T-helper 1 cell treated with Interleukin-12 subunit alpha and Interleukin-12 subunit beta and Interleukin-4 antibody, amounts not matched to agents 30 μg/mL and 1 μg/mL, for 36 hours (primary cell): ENCODE data around the gene AOX1.
"Not testable (repeated sequence)": the region's sequence is repeated elsewhere in the genome, so short reads cannot be mapped to it uniquely, and the experiment has no call there.

Experiments used
- H3K27ac Mint-ChIP-seq: one replicate; pipeline ENCODE4 v1.8.0; 2021; ENCODE audit warnings: mild to moderate bottlenecking, mixed read lengths
- H3K27me3 Mint-ChIP-seq: one replicate; pipeline ENCODE4 v1.8.0; 2021; ENCODE audit warnings: low read depth, mixed read lengths
- H3K36me3 Mint-ChIP-seq: one replicate; pipeline ENCODE4 v1.8.0; 2021; ENCODE audit warnings: low read depth, mixed read lengths
- H3K4me1 Mint-ChIP-seq: one replicate; pipeline ENCODE4 v1.8.0; 2021; ENCODE audit warnings: low read depth, mixed read lengths
- H3K4me3 Mint-ChIP-seq: one replicate; pipeline ENCODE4 v1.8.0; 2021; ENCODE audit warnings: mild to moderate bottlenecking, moderate library complexity, mixed read lengths
- H3K9me3 Mint-ChIP-seq: one replicate; pipeline ENCODE4 v1.8.0; 2021; ENCODE audit warnings: mixed read lengths

The AOX1 gene

DNA sequence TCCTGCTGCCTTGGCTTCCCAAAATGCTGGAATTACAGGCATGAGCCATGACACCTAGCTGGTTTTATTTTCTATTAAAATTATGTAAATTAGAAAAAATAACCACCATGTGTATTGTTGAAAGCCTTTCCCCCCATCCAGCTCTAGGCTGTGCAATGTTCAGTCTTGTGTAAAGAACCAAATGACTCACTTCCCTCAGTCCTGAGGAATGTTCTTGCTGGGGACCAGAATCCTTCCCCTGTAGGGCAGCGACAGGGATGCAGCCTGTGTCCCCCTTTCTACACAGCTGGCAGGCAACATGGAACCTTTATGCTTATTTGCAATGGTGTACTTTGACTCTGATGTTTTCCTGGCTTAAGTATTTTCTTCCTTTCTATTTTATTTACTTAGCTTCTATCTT is 29.4 kb downstream of the AOX1 start:
- Mint-ChIP-seq H3K36me3 (no peaks in the 10 kb centered on the region), H3K4me3 (no peak overlapping the region), H3K27me3 (no peaks in the 10 kb centered on the region), H3K9me3 (no peaks in the 10 kb centered on the region), H3K27ac (no peak overlapping the region), H3K4me1 (peaks cover 13% of the 10 kb centered on the region)

DNA sequence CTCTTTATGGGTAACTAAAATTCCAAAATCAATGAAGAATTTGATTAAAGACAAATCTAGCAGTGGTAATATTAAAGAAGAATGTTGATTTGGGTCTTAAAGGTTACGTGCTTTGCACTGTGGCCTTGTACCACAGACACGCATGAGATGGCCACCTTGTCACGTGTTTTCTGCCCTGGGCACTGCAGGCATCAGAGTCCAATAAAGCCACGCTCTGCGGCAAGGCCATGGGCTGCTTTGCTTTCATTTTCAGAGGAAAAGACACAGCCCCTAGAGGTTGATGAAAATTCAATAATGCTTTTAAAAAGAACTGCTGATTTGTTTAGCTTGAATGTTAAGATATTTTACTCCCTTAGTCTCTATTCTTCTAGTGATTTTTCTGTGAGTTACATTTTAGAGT is 30.4 kb downstream of the AOX1 start:
- no peaks in the 10 kb centered on the region for H3K9me3 Mint-ChIP-seq
- H3K27me3 Mint-ChIP-seq, result no peaks in the 10 kb centered on the region
- H3K4me3 Mint-ChIP-seq, result no peak overlapping the region
- no peak overlapping the region for H3K27ac Mint-ChIP-seq
- H3K4me1 Mint-ChIP-seq, result peaks cover 13% of the 10 kb centered on the region
- H3K36me3 Mint-ChIP-seq, result no peaks in the 10 kb centered on the region

DNA sequence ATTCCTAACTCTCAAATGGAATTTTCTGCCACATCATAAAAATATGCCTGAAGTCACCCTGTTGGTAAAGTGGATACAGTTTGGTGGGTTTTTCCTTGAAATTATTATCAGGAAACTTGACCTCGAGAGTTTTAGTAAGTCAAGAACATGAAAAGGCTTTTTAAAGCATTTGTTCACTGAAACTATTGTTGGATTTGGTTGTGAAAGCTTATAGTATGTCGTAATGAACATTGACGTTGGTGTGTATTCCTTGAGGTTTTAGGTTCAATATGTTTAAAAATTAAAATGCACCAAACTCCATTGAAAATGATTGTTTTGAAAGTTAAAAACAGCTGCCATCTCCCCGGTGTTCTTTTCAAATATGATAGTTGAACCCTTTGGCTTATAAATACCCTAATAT is 30.8 kb downstream of the AOX1 start:
- H3K36me3 Mint-ChIP-seq, result no peaks in the 10 kb centered on the region
- peaks cover 13% of the 10 kb centered on the region for H3K4me1 Mint-ChIP-seq

DNA sequence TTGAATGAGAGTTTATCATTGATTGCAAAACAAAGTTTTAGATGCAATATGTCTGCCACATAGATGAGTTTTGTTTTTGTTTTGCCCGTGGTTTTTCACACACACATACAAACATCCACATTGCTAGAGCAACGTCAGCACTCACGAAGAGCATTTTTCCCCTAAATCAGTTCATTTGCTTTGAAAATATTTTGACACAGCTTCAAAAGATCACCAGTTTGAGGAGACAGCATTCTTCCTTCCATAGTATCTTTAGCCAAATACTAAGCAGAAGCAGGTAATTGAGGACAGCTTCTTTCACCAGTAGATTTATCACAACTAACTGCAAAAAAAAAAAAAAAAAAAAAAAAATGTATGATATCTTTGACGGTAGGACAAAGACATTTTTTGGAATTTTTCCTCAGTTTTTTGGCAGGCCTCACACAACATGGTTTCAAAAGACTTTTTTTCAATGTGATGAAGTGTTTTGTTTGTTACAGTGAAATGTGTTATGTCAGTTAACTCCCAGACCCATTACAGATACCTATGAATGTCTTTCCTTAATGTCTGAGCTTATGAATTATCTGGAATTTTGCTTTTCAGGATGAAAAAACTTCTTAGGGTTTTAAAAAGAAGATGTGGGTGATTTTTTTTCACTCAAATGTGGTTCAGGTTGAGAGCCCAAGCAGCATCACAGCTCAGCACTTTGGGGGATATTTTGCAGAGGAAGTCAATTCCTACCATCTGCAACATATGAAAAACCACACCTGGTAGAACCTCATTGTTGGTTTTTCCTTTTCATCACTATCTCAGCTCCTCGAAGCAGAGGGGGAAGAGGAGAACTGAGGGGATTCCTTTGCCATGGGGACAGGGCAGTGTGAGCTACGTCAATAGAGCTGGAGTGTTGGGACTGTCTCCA is 31.6 kb downstream of the AOX1 start:
- Mint-ChIP-seq H3K9me3 (no peaks in the 10 kb centered on the region), H3K36me3 (no peaks in the 10 kb centered on the region), H3K4me3 (no peak overlapping the region), H3K27ac (no peak overlapping the region), H3K27me3 (no peaks in the 10 kb centered on the region), H3K4me1 (peaks cover 13% of the 10 kb centered on the region)

More for the DNA sequence above, 30.8 kb downstream of the AOX1 start:
- Mint-ChIP-seq H3K27ac (no peak overlapping the region), H3K27me3 (no peaks in the 10 kb centered on the region), H3K4me3 (no peak overlapping the region), H3K9me3 (no peaks in the 10 kb centered on the region)

DNA sequence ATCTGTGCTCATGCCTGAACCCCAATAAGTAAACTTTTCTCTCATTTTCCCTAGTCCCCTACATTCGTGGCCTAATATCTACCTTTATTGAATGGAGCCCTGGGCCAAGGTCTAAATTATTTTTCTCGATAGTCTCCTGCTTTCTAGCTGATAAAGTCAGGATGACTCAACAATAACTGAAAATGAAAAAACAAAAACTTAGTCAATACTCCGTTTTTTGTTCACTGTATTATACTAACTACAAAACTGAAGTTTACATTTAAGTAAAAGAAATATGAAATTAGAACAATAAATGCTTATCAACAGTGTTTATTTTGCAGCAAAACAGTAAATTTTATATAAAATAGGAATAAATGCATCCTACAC is 32.2 kb downstream of the AOX1 start:
- Mint-ChIP-seq H3K4me3 (no peak overlapping the region), H3K27ac (no peak overlapping the region), H3K9me3 (no peaks in the 10 kb centered on the region), H3K4me1 (peaks cover 13% of the 10 kb centered on the region), H3K36me3 (no peaks in the 10 kb centered on the region), H3K27me3 (no peaks in the 10 kb centered on the region)

DNA sequence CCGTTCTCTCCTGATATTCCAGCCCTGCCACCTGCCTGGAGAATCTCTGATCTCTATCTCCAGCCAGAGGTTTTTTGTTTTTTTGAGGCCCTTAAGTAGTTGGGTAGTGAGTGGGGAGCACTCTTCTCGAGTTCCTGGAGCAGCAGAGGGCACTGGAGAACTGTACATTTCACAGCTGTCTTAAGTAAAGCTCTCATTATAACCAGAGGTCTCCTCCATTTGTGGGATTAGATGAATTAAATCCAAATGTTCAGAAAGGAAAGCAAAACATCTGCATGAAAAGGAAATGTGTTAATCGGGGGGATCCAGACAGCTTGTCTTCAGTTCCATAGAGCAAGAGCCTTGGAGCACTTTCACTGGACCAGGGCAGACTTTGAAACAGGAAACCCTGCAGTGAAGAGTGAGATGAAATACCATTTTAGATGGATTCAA is 32.8 kb downstream of the AOX1 start:
- Mint-ChIP-seq H3K9me3 (no peaks in the 10 kb centered on the region), H3K4me1 (peaks cover 13% of the 10 kb centered on the region), H3K36me3 (no peaks in the 10 kb centered on the region), H3K27ac (no peak overlapping the region), H3K4me3 (no peak overlapping the region), H3K27me3 (no peaks in the 10 kb centered on the region)

DNA sequence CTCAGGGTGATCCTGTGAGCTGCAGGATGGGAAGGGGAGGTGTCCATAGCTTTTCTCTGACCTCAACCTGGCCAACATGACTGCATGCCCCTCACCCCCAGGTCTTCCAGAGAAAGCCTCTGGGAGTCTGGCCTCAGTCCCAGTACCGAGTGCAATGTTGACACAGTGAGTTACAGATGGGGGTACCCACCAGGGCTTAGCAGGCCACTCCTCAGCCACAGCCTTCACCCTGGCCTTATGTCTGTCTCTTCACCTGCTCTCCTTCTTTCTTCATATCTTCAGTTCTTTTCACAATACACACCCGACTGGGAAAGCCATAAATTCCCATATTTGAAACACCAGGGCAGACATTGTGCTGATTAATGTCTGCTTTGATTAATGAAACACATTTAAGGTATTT is 33.5 kb downstream of the AOX1 start:
- Mint-ChIP-seq H3K9me3 (no peaks in the 10 kb centered on the region), H3K27me3 (no peaks in the 10 kb centered on the region), H3K4me3 (no peak overlapping the region), H3K27ac (no peak overlapping the region), H3K36me3 (no peaks in the 10 kb centered on the region), H3K4me1 (peaks cover 13% of the 10 kb centered on the region)

DNA sequence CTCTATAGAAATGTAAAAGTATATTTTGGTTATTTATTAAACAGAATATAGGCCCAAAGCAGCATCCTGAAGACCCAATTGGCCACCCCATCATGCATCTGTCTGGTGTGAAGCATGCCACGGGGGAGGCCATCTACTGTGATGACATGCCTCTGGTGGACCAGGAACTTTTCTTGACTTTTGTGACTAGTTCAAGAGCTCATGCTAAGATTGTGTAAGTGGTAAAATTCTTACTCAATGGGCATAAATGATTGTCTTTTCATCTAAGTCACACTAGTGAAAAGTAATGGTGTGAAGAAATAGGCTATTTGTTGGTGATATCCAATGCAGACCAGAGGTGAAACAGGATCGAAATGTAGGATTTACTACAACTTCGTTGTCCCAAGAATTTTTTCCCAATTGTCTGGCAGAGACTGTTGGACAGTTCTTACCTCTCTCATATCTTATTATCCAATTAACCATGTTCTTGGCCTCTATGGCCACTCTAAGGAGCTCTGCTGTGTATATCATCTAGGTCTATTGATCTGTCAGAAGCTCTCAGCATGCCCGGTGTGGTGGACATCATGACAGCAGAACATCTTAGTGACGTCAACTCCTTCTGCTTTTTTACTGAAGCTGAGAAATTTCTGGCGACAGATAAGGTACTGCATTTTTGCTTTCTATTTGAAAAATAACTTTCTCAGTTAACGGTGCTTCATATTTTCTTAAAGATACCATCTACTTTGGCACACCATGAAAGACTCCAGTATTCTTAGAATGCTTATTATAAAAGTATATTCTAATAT is 35.0 kb downstream of the AOX1 start:
- H3K9me3 Mint-ChIP-seq, result no peaks in the 10 kb centered on the region
- H3K27me3 Mint-ChIP-seq, result no peaks in the 10 kb centered on the region
- H3K4me3 Mint-ChIP-seq, result no peak overlapping the region
- H3K27ac Mint-ChIP-seq, result no peak overlapping the region
- peaks cover 13% of the 10 kb centered on the region for H3K4me1 Mint-ChIP-seq
- no peaks in the 10 kb centered on the region for H3K36me3 Mint-ChIP-seq

DNA sequence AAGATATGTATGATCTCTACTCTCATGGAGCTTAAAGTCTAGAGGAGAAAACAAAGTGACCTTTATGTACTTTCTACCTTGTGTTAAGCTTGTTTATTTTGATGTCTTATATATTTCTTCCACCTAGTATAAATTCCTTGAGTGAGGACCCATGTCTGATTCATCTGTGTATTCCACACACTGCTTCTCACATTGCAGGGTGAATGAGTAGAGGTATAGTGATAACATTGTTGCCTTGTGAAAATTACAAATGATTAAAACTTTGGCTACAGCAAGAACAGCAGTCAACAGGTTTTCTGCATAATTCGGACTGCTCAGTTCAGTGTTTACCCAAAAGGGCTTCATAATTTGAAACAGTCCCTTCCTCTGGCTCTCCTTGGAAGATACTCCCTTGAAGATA is 36.3 kb downstream of the AOX1 start:
- Mint-ChIP-seq H3K27ac (no peak overlapping the region), H3K27me3 (no peaks in the 10 kb centered on the region), H3K9me3 (no peaks in the 10 kb centered on the region), H3K36me3 (no peaks in the 10 kb centered on the region), H3K4me1 (peaks cover 10% of the 10 kb centered on the region), H3K4me3 (no peak overlapping the region)

DNA sequence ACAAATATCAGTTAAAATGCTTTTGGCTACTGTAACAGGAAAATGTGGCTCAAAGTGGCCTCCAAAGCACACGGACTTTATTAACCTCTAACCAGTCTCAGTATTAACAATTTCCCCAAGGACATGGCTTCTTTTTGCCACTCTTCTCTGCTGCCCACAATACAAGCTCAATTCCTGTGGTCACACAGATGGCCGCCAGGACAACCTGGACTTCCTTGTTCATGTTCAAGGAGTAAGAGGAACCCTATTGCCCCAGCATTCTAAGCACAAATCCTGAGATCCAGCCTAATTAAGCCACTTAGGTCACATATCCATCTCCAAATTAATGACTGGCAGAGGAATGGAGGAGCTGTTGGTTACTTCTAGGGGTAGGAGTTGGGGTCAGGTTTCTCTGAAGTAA is 38.2 kb downstream of the AOX1 start:
- no peak overlapping the region for H3K27ac Mint-ChIP-seq
- H3K27me3 Mint-ChIP-seq, result peaks cover 12% of the 10 kb centered on the region
- H3K4me1 Mint-ChIP-seq, result no peaks in the 10 kb centered on the region
- no peaks in the 10 kb centered on the region for H3K9me3 Mint-ChIP-seq
- no peaks in the 10 kb centered on the region for H3K36me3 Mint-ChIP-seq
- H3K4me3 Mint-ChIP-seq, result no peak overlapping the region

DNA sequence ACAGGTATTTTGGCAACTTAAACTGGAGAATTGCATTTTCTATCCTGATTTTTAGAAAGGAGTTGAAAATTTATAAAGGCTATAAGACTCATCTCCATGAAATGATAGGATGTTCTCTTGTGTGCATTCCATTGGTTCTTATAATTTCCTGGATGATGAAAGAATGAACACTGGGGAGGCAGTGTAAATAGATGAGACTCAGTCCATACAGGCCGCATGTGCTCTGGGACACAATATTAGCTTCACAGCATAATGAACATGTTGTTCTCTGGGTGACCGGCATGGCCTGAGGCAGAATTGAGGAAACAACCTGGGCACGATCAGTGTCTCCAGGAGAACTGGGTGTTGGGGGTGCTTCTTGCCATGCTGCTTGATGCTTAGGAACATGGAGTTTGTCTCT is 38.8 kb downstream of the AOX1 start:
- no peak overlapping the region for H3K27ac Mint-ChIP-seq
- no peaks in the 10 kb centered on the region for H3K36me3 Mint-ChIP-seq
- H3K27me3 Mint-ChIP-seq, result peaks cover 12% of the 10 kb centered on the region
- H3K9me3 Mint-ChIP-seq, result no peaks in the 10 kb centered on the region
- H3K4me1 Mint-ChIP-seq, result no peaks in the 10 kb centered on the region
- no peak overlapping the region for H3K4me3 Mint-ChIP-seq

DNA sequence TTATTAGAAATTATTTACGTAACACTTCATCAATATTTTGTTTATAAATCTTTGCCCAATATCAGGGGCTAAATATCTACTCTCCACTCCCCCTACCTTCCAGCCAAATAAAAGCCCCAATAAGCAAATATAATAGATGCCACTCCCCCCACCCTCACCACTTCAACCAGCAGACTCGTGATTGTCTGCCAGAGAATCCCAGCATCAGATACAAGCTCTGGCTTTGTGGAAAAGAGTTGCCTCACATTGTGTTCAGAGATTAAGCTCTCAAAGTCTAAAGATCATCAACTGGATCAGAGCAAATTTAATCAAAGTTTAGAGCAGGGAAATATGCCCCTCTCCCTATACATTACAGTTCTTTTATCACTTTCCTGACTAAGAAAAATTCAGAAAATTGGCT is 39.5 kb downstream of the AOX1 start:
- Mint-ChIP-seq H3K4me3 (no peak overlapping the region), H3K4me1 (no peaks in the 10 kb centered on the region), H3K36me3 (no peaks in the 10 kb centered on the region), H3K9me3 (no peaks in the 10 kb centered on the region), H3K27ac (no peak overlapping the region), H3K27me3 (peaks cover 14% of the 10 kb centered on the region)

DNA sequence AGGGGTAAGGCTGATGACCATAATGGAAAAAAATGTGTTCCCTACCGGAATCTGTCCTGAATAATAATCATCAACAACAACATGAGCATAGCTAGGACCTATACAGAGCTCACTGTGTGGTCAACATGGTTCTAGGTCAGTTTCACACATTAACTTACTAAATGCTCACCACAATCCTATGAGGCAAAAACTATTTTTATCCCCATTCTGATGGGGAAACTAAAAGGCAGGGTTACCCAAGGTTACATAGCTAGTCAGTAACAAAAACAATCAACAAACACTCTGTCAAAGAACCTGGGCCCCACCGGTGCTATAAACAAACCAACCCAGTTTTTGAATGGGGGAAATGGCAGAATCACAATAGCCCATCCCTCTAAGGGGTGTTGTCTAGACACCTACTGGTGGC is 40.1 kb downstream of the AOX1 start:
- Mint-ChIP-seq H3K4me1 (no peaks in the 10 kb centered on the region), H3K4me3 (no peak overlapping the region), H3K27ac (no peak overlapping the region), H3K36me3 (no peaks in the 10 kb centered on the region), H3K9me3 (no peaks in the 10 kb centered on the region), H3K27me3 (peaks cover 15% of the 10 kb centered on the region)

DNA sequence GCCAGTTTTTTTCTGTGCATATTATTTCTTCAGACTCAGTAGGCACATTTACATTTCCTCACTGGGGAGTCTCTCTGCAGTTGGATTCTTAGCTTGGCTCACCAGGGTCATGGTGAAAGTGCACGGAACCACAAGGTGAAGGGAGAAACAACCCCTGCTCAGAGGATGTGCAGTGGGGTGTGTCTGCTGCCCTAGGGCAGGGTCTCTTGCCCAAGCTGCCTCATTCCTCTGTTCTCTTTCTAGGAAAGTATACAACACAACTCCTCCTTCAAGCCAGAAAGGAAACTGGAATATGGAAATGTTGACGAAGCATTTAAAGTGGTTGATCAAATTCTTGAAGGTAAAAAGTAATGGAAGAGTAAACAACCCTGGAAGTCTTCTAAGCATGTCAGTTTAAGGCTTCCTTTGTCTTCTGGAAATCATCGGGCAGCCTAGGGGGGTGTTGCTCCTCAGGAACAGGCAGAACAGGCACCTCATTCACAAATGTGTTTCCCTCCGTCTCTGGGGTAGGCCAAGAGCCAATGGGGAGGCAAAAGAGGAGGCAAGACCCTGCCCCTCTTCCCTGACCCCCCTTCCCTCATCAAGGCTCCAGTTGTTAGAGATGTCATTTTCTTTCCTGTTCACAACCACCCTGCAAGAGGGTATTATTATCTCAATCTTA is 41.4 kb downstream of the AOX1 start:
- Mint-ChIP-seq H3K27me3 (peaks cover 15% of the 10 kb centered on the region), H3K4me1 (no peaks in the 10 kb centered on the region), H3K27ac (no peak overlapping the region), H3K4me3 (no peak overlapping the region), H3K36me3 (no peaks in the 10 kb centered on the region), H3K9me3 (no peaks in the 10 kb centered on the region)

DNA sequence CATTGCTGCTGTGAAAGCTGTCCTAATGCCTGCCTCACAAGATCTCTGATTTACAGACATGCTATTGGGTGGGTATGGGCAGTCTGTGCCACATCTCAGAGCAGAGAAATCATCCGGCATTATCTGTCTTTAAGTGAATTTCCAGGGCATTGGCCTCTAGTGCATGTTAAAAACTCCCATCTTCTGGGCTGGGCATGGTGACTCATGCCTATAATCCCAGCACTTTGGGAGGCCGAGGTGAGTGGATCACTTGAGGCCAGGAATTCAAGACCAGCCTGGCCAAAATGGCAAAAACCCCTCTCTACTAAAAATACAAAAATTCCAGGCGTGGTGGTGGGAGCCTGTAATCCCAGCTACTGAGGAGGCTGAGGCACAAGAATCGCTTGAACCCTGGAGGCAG is 42.6 kb downstream of the AOX1 start:
- not testable (repeated sequence) for H3K4me1 Mint-ChIP-seq, H3K36me3 Mint-ChIP-seq, H3K27ac Mint-ChIP-seq, H3K4me3 Mint-ChIP-seq, H3K9me3 Mint-ChIP-seq
- peaks cover 22% of the 10 kb centered on the region for H3K27me3 Mint-ChIP-seq
